Measurements from ENCODE around the gene WDR7. TPM values are rescaled to one million over a fixed set of nuclear protein-coding genes. Genes with fewer than 3 reads are reported as not detected.
A peak's percentile ranks its signal among the peaks of the same experiment; 100 is the strongest.

The WDR7 gene
- total RNA-seq (2014; rRNA removed; shearing (Covaris generic)) = 4.0 and 7.3 TPM in 2 replicates

GRCh38 chr18:56650944-56651770, at the start of gene WDR7:
Gene WDR7, plus strand, starts transcription at chr18:56651359. Its CDS starts 21,157 bp downstream, at chr18:56672516.
- DNase-seq (ENCODE audit: low spot score) = peak; percentile 93

DNA sequence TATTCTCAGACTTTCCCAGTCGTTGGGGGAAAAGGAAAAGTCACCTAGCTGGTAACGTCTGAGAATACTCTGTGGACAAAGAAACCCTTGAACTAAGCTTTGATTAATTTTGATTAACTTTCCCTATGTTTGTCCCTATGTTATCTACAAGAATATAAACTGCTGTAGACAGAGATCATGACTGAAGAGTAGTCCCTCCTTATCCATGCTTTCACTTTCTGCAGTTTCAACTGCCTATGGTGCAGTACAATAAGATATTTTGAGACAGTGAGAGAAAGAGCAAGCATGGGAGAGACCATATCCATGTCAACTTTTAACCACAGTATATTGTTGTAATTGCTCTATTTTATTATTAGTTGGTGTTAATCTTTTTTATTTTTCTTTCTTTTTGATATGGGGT, 44.5 kb upstream of the WDR7 start:
- DNase-seq (ENCODE audit: low spot score) = no peak

DNA sequence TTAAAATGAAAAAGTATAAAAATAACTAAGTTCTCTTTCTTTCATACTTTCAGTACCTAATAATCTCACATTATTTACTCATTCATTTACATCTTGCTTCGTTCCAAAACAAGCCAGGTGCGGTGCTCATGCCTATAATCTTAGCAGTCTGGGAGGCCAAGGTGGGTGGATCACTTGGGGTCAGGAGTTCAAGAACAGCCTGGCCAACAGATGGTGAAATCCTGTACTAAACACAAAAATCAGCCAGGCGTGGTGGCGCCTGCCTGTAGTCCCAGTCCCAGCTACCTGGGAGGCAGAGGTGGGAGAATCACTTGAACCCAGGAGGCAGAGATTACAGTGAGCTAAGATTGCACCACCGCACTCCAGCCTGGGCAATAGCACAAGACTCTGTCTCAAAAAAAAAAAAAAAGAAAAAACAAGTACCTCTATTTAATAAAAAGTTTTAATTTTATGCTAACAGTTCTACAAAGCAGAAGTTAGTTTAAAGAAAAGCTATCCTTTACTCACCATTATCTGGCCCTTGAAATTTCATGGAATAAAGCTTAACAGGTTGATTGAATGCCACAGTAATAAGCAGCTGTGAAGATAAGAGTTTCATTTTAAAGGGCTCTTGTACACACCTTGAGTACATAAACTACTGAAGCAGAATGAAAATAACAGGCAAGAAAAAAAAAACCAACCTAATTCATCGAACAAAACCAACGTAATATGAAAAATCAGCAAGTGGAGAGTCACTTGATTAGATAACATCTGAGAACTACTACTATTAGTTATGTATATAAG, 35.2 kb upstream of the WDR7 start:
- no peak for DNase-seq (ENCODE audit: low spot score)

- no peak for DNase-seq (ENCODE audit: low spot score)
Measured at GRCh38 chr18:56627991-56628390, 23.2 kb upstream of the WDR7 start.

DNA sequence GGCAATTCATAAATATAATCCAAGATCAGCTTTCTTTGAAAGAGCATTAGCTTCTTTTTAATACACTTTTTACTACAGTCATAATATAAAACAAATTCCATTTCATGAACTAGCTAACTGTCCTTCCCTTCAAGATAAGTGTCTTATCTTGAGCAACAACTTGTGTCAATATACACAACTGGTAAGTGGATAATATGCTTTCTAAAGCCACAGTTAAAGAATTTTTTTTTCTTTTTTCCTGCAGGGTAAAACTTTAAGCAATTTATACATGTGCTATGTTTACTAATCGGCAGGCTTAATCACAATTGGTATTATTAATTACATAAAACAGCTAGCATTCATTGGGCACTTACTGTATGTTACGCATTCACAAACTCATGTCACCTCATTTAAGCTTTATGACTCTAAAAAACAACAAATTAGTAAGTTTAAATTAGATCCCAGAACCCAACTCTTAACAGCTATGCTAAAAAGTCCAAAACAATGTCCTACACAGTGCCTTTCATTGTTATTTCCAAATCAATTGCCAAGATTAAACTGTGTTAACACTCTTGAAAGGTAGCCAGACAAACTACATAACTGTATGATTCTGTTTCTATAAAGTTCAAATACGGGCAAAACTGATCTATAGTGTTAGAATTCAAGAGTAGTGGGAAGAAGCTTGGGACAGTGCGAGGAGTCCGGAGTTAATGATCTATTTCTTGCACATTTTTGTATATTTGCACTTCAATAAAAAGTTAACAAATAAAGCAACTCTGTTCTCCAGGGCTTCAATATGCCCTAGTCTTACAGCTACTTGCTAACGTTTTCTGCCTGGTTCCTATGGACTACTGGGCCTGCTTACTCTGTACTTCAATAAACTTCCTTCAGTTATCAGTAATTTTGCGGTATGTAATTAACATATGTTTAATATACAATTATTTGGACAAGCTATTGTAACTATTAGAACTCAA, 18.8 kb upstream of the WDR7 start:
- no peak for DNase-seq (ENCODE audit: low spot score)

- DNase-seq (ENCODE audit: low spot score) = no peak
Measured at GRCh38 chr18:56635007-56635406, 16.2 kb upstream of the WDR7 start.

DNA sequence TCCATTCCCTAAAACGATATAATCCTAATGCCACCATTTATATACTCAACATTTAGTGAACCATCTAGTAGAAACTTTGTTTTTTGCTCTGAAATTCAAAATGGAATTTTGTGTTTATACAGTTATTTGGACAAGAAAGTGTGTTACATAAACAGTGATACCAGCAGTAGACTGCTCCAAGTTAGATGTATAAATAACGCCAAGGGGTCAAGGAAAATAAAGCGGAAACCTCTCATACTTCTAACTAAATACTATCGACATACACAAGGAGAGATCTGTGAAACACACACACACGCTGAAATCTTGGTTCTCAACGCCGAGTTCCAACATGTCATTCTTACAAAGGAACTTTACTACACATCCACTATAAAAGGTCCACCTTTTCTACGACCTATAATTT, 14.0 kb upstream of the WDR7 start:
- no peak for DNase-seq (ENCODE audit: low spot score)

- DNase-seq (ENCODE audit: low spot score) = no peak
Measured at GRCh38 chr18:56637711-56638231, 13.4 kb upstream of the WDR7 start.

- peak; percentile 89 for DNase-seq (ENCODE audit: low spot score)
Measured at GRCh38 chr18:56638232-56639103, 12.7 kb upstream of the WDR7 start, which contains the start of gene TXNL1. Gene TXNL1, minus strand, starts transcription at chr18:56638592. Its CDS starts 152 bp downstream, at chr18:56638440.

DNA sequence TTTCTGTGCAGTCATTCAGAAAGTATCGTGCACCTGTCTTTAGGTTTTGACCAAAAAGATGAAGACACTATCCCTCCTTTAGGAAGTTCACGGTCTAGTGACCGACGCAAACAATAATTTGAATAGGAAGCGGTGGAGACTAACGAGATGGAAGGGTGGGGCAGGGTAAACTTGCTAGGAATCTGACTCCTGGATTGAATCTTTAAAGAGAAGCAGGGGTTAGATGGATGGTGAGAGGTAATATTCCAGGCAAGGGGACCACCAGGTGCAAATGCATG, 12.1 kb upstream of the WDR7 start:
- DNase-seq (ENCODE audit: low spot score) = no peak

GRCh38 chr18:56639571-56639970, 11.6 kb upstream of the WDR7 start:
- no peak for DNase-seq (ENCODE audit: low spot score)

DNA sequence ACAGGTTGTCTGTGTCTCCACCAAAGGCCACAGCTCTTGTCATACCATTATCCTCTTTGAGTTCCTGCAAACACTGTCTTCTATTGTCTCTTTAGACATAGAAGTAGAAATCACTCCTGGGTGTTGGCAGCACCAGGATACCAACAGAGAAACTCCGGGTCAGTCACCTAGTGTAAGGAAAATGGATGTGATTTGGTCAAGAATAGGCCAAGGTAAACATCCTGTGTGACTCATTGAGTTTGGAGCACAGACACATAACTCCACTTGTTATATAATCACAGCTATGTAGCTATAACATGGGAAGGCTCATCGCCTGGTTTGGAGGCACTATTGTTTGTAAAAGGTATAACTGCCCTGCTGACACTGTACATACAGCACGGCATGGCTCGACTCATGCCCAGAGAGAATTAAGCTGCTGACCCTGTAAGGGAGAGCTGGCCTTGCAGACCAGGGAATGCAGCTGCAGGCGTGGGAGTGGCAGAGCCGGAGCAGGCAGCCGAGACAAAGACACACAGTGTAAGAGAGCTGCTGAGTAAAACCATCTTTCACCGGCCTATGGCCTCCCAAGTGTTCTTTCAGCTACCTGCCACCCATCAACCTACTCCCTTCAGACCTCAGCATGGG, 9.3 kb upstream of the WDR7 start:
- DNase-seq (ENCODE audit: low spot score) = peak; percentile 40

- no peak for DNase-seq (ENCODE audit: low spot score)
Measured at GRCh38 chr18:56643381-56643780, 7.8 kb upstream of the WDR7 start.

- DNase-seq (ENCODE audit: low spot score) = no peak
Measured at GRCh38 chr18:56645415-56646016, 5.6 kb upstream of the WDR7 start.

DNA sequence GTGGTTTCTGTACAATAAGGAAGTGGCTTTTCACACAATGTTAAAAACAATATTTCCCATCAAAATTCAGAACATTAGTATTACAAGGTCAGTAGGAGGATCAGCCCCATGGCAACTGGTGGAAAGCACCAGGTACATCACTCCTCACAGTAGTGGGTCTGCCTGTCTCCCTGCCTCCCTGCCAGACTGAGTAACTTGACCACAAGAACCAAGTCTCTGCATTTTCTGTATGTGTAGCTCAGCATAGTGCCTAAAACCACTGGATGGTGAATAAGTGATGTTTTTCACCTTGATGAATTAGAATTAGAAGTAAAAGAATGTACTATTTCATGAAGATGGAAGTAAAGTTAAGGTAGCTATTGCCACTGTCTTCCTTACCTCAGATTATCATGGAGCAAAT, 4.1 kb upstream of the WDR7 start:
- no peak for DNase-seq (ENCODE audit: low spot score)

GRCh38 chr18:56647951-56648893, 2.9 kb upstream of the WDR7 start:
- DNase-seq (ENCODE audit: low spot score) = no peak

DNA sequence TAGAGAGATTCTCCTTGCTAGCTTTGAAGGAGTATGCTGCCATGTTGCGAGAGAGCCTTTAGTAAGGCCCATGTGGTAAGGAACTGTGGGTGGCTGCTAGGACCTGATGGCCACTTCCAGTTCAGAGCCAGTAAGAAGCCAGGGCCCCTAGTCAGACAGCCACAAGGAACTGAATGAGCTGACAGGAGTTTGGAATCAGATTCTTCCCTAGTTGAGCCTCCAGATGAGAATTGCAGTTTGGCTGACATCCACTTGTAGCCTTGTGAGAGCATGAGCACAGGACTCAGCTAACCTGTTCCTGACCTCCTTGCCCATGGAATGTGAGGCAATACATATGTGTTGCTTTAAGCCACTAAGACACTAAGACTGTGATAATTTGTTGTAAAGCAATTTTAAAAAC, 1.2 kb upstream of the WDR7 start:
- no peak for DNase-seq (ENCODE audit: low spot score)

GRCh38 chr18:56651771-56652092, 573 bp downstream of the WDR7 start:
- DNase-seq (ENCODE audit: low spot score) = no peak

- no peak for DNase-seq (ENCODE audit: low spot score)
Measured at GRCh38 chr18:56652802-56653201, 1.6 kb downstream of the WDR7 start.
